Measurements from ENCODE around the gene TFIP11.

The TFIP11 gene

GRCh38 chr22:26512149-26512793, at the start of gene TFIP11:
Gene TFIP11, minus strand, starts transcription at chr22:26512473. Its CDS starts 2,201 bp downstream, at chr22:26510272.
- DNase-seq, result peak; percentile 94

GRCh38 chr22:26561756-26562417, 49.6 kb upstream of the TFIP11 start:
- DNase-seq, result no peak

- no peak for DNase-seq
Observed at GRCh38 chr22:26559961-26560575, 47.8 kb upstream of the TFIP11 start.

GRCh38 chr22:26558248-26558895, 46.1 kb upstream of the TFIP11 start:
- no peak for DNase-seq

- no peak for DNase-seq
Observed at GRCh38 chr22:26556904-26557303, 44.6 kb upstream of the TFIP11 start.

GRCh38 chr22:26555478-26555877, 43.2 kb upstream of the TFIP11 start:
- DNase-seq, result no peak

- DNase-seq, result no peak
Observed at GRCh38 chr22:26554956-26555355, 42.7 kb upstream of the TFIP11 start.

GRCh38 chr22:26553056-26553752, 40.9 kb upstream of the TFIP11 start:
- DNase-seq, result peak; percentile 71

GRCh38 chr22:26552466-26552865, 40.2 kb upstream of the TFIP11 start:
- no peak for DNase-seq

- no peak for DNase-seq
Observed at GRCh38 chr22:26551568-26551967, 39.3 kb upstream of the TFIP11 start.

GRCh38 chr22:26550498-26551033, 38.3 kb upstream of the TFIP11 start:
- no peak for DNase-seq

- DNase-seq, result no peak
Observed at GRCh38 chr22:26549902-26550497, 37.7 kb upstream of the TFIP11 start.

- DNase-seq, result no peak
Observed at GRCh38 chr22:26548984-26549383, 36.7 kb upstream of the TFIP11 start.

- DNase-seq, result no peak
Observed at GRCh38 chr22:26548303-26548702, 36.0 kb upstream of the TFIP11 start.

GRCh38 chr22:26547837-26548236, 35.6 kb upstream of the TFIP11 start:
- DNase-seq, result no peak

- peak; percentile 19 for DNase-seq
Observed at GRCh38 chr22:26547426-26547825, 35.2 kb upstream of the TFIP11 start.

GRCh38 chr22:26546282-26546681, 34.0 kb upstream of the TFIP11 start:
- no peak for DNase-seq

GRCh38 chr22:26545827-26546226, 33.6 kb upstream of the TFIP11 start:
- DNase-seq, result no peak

GRCh38 chr22:26545385-26545784, 33.1 kb upstream of the TFIP11 start:
- no peak for DNase-seq

- no peak for DNase-seq
Observed at GRCh38 chr22:26544489-26544888, 32.2 kb upstream of the TFIP11 start.

- DNase-seq, result no peak
Observed at GRCh38 chr22:26542831-26543230, 30.6 kb upstream of the TFIP11 start.

- DNase-seq, result no peak
Observed at GRCh38 chr22:26541167-26541819, 29.0 kb upstream of the TFIP11 start.

Data from RPMI8226 (cell line).